ENCODE results near the gene OR2AP1.
"Not testable (repeated sequence)": the region's sequence is repeated elsewhere in the genome, so short reads cannot be mapped to it uniquely, and the experiment has no call there.

OR2AP1 gene

DNA sequence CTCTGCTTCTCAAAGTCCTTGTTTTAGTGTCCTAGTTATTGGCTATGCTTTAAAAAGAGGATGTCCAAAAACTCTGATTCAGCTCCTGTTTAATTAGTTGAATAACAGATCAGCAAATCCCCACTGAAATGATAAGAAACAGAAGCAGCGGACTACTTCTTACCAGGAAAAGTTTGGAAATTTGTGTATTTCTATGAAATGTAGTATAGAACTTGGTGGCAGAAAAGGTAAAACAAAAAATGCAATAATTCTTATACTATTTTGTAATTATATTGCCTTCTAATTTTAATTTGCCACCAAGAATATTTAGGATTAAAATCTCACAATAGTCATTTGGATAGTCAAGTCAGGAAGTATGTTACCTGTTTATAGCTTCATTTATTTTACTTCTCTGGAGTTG is at the start of gene OR2AP1:
TSS of gene OR2AP1 (plus strand) at position 301 of the 400 bp plus-strand sequence. CDS start 1,947 bp downstream, outside the sequence.
- DNase-seq = no peak

DNA sequence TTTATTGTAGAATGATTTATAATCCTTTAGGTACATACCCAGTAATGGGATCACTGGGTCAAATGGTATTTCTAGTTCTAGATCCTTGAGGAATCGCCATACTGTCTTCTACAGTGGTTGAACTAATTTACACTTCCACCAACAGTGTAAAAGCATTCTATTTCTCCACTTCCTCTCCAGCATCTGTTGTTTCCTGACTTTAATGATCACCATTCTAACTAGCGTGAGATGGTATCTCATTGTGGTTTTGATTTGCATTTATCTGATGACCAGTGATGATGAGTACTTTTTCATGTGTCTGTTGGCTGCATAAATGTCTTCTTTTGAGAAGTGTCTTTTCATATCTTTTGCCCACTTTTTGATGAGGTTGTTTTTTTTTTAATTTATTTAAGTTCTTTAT is 24.0 kb upstream of the OR2AP1 start:
- not testable (repeated sequence) for DNase-seq

DNA sequence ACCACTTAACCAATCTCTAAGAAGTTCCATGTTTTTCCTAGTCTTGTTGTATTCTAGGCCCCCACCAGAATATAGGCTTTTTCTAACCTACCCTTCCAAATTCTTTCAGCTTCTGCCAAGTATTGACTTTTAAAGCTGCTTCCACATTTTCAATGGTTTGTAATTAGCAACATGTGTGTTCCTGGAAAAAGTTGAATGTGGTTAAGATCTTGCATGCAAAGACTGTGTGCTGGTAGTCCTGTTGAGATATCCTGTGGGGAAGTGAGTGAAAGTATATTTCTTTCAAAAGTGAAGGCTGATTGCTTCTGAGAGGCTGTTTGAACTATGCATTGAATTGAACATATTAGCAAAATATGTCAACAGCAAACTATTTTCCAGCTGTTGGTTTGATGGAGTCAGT is 23.5 kb upstream of the OR2AP1 start:
- DNase-seq = no peak

DNA sequence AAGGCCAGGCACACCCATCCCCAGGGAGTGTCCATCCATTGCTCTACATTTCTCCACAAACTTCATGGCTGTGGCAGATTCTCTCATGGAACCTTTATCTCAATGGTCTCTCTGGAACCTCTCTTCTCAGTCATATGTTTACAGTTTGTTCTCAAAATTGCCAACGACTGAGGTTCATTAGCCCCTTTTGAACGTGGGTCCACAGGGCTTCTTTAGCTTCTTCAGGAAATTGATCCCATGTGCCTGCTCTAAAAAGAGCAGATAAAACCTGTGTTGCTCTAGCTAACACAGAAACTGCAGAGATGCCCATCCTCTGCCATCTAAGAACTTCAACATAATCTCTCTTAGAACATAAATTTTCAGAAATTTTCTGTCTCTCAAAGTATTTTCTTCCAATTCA is 23.0 kb upstream of the OR2AP1 start, which contains the start of gene OR6C4:
TSS of gene OR6C4 (plus strand) at position 301 of the 400 bp plus-strand sequence. CDS start 1,625 bp downstream, outside the sequence.
- no peak for DNase-seq

DNA sequence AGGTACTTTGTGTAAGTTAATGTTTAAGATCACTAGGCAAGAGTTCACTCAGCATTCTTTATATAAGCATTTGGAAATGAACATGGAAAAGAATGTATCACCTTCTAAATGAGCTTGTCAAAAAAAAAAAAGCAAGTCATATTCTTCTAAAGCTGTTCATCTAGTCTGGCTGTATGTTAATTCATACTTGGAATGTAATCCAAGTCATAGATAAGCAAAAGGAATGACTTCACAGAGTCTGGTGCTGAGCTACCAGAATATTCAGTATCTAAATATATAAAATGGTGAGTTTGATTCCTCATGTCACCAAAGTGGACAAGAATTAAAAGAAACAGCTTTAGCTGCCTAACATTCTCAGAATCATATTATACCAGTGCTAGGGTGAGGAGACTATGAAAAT is 18.0 kb upstream of the OR2AP1 start:
- no peak for DNase-seq

DNA sequence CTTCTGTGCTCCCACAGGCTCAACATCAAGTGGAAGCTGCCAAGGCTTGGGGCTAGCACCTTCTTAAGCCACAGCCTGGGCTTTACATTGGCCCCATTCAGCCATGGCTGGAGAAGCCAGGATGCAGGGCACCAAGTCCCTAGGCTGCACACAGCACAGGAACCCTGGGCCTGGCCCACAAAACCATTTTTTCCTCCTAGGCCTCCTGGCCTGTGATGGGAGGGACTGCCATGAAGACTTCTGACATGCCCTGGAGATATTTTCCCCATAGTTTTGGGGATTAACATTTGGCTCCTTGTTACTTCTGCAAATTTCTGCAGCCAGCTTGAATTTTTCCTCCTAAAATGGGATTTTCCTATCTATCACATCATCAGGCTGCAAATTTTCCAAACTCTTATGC is 2.2 kb upstream of the OR2AP1 start:
- DNase-seq = not testable (repeated sequence)

DNA sequence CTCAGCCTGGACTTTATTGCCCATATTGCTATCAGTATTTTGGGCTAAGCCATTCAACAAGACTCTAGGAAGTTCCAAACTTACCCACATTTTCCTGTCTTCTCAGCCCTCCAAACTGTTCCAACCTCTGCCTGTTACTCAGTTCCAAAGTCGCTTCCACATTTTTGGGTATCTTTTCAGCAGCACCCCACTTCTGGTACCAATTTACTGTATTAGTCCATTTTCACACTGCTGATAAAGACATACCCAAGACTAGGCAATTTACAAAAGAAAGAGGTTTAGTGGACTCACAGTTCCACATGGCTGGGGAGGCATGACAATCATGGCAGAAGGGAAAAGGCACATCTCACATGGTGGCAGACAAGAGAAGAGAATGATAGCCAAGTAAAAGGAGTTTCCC is 1.6 kb upstream of the OR2AP1 start:
- DNase-seq = not testable (repeated sequence)

DNA sequence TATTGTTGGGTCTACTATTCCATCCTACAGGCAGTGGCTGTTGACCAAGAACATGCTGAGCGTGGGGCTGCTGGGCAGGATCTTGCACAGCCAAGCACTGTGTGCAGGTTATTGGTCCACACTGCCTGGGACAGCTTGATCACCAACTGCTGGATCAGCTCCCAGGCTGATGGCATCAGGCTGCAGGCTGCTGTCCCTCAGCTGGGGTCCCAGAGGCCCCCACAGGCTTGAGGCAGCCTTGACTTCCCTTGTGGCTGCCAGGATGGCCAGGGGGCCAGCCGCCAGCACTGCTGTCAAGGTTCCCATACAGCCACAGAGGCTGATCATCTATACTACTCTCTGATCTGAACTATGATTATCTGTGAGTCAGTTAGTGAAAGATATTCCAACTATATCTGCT is 9.8 kb downstream of the OR2AP1 start:
- DNase-seq = no peak

DNA sequence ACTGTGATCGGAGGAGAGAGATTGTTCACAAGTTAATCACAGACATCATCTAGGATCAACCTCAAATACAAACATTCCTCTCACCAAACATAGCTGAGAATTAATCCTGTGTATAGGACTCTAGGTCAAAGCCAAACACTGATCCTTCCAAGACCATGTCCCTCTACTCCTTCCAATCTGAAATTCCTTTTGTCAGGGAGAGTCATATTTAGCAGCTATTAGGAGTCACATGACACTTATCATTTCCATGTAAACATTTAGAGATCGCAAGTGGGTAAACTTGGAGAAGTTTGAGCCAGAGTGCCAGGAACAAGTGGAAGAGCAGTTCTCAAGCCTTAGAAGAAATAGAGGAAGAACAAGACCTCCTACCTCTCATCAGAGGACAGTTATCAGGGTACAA is 13.5 kb downstream of the OR2AP1 start:
- no peak for DNase-seq

DNA sequence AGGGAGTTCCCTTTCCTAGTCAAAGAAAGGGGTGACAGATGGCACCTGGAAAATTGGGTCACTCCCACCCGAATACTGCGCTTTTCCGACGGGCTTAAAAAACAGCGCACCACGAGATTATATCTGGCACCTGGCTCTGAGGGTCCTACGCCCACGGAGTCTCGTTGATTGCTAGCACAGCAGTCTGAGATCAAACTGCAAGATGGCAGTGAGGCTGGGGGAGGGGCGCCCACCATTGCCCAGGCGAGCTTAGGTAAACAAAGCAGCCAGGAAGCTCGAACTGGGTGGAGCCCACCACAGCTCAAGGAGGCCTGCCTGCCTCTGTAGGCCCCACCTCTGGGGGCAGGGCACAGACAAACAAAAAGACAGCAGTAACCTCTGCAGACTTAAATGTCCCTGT is 17.9 kb downstream of the OR2AP1 start:
- not testable (repeated sequence) for DNase-seq

DNA sequence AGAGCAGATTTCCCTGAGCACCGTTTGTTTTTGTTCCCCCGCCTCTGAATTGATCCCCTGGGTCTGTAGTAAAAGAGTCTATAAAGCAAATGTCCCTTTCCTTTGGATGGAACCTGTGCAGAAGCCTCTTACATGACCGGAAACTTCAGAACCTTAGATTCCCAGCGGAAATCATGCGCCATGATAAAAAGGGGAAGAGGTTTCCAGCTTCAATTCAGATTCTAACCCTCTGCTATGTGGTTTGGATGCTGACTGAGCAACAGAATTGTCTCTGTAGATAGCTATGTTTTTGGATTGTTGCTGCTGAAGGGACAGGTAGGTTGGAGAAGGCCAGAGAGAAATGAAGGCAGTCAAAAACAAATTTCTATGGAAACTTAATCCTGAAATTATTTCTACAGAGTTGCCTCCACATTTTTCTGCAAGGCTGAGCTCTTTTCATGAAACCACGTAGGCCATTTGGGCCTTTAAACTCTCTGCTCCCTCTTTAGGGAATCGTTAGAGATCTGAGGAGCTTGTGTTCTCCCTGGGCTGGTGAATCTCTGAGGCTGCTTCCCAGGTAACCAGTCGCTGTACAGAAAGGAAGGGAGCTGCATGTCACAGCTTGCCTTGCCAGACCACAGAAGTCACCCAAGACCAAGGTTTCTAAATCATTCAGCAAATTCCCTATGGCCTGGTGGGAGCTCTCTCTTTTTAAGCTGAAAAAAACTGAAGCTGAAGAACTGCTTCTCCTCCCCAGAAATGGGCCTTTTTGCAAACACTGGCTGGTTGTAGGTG is 35.7 kb downstream of the OR2AP1 start:
- no peak for DNase-seq

DNA sequence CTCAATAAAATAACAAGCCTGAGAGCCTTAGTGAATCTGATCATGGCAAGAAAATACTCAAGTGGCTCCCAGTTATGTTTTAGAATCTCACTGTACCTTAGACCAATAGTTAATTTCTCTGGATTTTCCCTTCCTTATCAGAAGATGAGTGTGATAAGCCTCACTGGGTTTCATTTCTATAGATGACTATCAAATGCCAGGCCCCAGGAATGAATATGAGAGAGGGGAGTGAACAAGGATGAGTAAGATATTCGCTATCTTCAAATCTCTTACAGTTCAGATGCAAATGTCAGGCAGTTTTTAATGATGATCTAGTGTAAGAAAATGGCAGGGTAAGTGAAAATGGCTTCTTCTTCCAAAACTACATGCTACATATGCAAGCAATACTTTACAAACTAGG is 38.3 kb downstream of the OR2AP1 start:
- peak; percentile 16 for DNase-seq

DNA sequence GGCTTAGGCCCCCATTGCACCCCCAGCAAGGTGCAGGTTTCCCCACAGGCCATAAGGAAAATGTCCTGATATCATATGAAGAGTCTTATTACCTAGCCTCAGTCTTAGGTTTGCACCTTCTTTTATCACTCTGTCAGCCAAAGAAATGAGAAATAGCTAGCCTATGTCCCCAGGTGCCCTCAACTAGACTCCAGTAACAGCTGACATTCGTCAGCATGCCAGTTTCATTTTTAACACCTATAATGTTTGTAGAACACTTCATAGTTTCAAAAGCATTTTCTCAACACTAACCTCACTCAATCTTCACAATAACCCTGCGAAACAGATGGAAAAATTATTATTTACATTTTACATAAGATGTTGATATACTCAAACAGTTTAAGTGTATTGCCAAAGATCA is 40.4 kb downstream of the OR2AP1 start:
- DNase-seq = no peak

DNA sequence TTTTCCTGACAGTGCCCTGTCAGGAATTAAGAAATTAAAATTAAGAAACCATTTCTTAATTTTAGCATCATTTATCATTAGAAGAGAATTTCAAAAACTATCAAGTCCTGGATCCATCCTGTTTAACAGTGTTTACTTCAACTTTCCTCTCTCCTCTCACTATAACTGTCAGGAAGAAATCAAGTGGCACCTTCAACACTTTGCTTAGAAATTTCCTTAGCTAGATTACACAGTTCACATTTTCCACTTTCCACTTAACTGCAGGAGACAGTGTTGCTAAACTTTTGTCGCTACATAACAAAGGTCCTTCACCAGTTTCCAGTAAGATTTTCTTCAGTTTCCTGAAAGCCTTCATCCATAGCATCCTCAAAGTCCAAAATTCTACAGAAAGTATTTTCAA is 42.5 kb downstream of the OR2AP1 start:
- no peak for DNase-seq

DNA sequence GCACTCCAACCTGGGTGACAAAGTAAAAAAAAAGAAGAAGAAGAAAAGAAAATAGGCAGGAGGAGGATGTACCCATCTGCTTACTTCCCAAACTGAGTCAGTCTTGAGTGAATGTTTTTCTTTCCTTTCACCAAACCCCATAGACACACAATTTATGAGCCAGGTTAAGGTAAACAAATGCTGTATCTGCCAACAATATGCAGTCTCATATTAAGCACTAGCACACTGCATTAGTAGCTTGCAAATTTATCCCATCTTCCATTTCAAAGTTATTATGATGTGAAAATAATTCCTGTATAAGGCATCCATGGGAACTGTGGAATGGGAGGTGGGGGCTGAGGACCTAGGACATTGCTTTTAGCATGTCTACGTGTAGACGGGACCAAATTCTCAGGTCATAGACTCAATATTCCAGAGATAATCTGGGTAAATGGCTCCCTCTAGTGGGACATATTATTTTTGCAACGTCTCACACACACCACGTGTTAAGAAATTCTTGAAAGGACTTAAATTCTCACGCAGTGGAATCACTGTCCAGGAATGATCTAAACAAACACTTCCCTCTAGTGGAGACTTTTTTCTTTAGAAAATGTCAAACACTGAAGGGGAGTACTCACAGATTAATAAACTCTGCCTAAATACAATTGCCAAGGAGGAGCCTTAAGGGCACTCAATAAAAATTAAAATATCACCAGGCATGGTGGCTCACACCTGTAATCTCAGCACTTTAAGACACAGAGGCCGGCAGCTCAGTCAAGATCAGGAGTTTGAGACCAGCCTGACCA is 47.3 kb downstream of the OR2AP1 start:
- peak; percentile 83 for DNase-seq

DNA sequence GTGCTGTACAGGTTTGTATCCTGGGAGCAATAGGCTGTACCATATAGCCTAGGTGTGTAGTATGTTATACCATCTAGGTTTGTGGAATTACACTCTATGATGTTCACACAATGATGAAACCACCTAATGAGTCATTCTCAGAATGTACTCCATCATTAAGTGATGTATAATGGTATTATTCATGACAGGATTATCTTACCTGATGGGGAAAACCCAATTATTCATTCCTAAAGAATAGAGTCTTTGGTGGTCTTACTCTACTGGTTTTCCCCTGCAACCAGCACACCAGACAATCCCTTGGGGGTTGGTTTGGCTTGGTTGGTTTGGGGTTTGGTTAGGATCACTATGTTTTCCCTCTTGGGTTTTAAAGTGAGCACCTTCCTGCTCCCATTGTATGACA is 51.8 kb downstream of the OR2AP1 start:
- peak; percentile 67 for DNase-seq
